Activated T-helper 17 cell treated with anti-CD3 and anti-CD28 coated beads, Interleukin-2, amount 50 U/mL, for 72 hours (primary cell): ENCODE results near the gene FRMD3. TPM values are rescaled to one million over a fixed set of nuclear protein-coding genes. Genes with fewer than 3 reads are reported as not detected.

Experiments
- ATAC-seq: fragments of 150-1000 bp; cut with Tn5 transposase; replicated peaks from 2 replicates; pipeline ENCODE4 v1.10.0; 2021; ENCODE audit warnings: mild to moderate bottlenecking, moderate library complexity
- H3K27ac Mint-ChIP-seq: one replicate; pipeline ENCODE4 v1.8.0; 2022; ENCODE audit warnings: mixed read lengths
- H3K27me3 Mint-ChIP-seq: one replicate; pipeline ENCODE4 v1.8.0; 2022; ENCODE audit warnings: mixed read lengths
- H3K36me3 Mint-ChIP-seq: one replicate; pipeline ENCODE4 v1.8.0; 2022; ENCODE audit warnings: low read depth, mild to moderate bottlenecking, mixed read lengths
- H3K4me1 Mint-ChIP-seq: one replicate; pipeline ENCODE4 v1.8.0; 2022; ENCODE audit warnings: mixed read lengths
- H3K4me3 Mint-ChIP-seq: one replicate; pipeline ENCODE4 v1.8.0; 2022; ENCODE audit warnings: mild to moderate bottlenecking, mixed read lengths
- H3K9me3 Mint-ChIP-seq: one replicate; pipeline ENCODE4 v1.8.0; 2022; ENCODE audit warnings: mixed read lengths
- total RNA-seq, 2 donors: library from RNA; stranded (reverse); gene quantifications; one replicate each; pipeline ENCODE4 v1.2.3, GENCODE V29; 2022

The FRMD3 gene
- total RNA-seq, 2 donors from 2014 or later: 0.17 to 0.82 TPM

DNA sequence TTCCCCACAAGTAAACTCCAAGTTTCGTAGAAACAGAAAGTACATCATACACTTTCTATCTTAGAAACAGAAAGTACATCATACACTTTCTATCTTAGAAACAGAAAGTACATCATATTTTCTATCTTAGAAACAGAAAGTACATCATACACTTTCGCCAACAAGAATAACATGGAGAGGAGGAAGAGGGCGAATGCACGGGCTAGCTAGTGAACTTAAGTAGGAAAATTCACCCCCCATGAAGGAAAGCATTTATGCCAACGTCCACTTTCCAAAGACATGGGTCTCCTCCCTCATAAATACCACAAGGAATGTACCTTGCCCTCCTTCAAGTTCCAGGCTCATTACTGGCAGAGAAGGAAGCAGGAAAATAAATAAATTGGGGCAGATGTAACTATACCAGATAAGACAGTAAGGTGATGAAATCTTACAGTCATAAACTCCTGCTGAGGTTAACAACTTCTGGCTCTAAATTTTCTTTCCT lies 64.7 kb downstream of the FRMD3 start:
- Mint-ChIP-seq H3K4me1 (peaks cover 12% of the 10 kb centered on the region), H3K27me3 (no peaks in the 10 kb centered on the region), H3K27ac (no peak overlapping the region), H3K4me3 (peak overlapping the region; percentile 38), H3K9me3 (no peaks in the 10 kb centered on the region), H3K36me3 (no peaks in the 10 kb centered on the region)
- ATAC-seq: peak; percentile 67

DNA sequence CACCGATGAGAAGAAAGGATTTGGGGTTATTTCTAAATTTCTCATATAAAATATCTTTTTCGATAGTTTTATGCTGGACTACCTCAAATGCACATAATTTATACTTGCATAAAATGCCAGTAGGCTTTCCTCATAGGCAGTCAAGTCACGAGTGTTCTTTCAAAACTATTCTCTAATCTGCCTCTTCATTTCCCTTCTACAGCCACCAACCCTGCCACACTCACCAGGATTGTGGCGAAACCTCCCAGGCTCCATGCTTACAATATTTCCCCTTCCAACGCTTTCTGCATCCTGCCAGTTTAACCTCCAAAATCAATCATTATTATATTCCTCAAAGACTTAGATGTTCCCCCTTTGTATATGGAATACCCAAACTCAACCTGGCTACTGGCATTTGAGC lies 65.4 kb downstream of the FRMD3 start:
- H3K4me3 Mint-ChIP-seq: peak overlapping the region; percentile 38
- ATAC-seq: no peak
- H3K27ac Mint-ChIP-seq: no peak overlapping the region
- H3K9me3 Mint-ChIP-seq: no peaks in the 10 kb centered on the region
- H3K4me1 Mint-ChIP-seq: peaks cover 12% of the 10 kb centered on the region
- no peaks in the 10 kb centered on the region for H3K27me3 Mint-ChIP-seq
- no peaks in the 10 kb centered on the region for H3K36me3 Mint-ChIP-seq

DNA sequence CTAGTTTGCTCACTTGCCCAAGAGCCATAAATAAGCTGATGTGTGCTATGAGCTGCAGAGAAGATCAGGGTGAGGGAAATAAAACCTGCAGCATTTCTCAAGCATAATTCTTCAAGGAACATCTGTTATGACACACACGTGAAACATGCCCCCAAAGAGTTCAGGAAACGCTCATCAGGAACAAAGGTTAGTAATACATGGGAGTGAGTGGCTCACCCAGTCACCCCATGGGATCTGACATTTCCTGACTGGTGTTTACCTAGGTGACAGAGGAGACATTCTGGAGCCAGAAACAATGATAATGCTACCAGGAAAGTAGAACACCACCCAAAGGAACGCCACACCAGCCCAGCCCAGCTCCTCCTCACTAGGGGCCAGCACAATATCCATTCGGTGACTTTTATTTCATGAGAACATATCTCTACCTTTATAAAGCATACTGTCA lies 66.0 kb downstream of the FRMD3 start:
- H3K36me3 Mint-ChIP-seq: no peaks in the 10 kb centered on the region
- ATAC-seq: no peak

DNA sequence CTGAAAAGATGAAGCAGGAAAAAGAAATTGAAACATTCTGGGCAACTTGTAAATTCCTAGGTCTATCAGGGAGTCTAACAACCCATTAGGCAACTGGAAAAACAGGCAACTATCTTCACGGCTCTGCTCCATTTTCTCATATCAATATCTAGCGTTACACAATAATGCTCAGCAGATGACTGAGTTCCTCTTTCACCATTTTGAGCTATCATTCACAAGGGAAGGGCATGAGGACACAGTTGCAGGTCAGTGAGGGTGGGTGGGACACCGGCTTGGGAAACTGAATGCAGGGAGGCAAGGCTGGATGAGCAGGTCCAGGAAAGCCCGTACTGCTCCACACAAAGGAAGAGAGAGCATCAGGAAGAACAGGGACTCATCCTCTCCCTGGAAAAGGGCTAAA lies 67.0 kb downstream of the FRMD3 start:
- Mint-ChIP-seq H3K4me3 (no peak overlapping the region), H3K9me3 (no peaks in the 10 kb centered on the region), H3K27me3 (no peaks in the 10 kb centered on the region), H3K36me3 (no peaks in the 10 kb centered on the region), H3K27ac (no peak overlapping the region), H3K4me1 (peaks cover 12% of the 10 kb centered on the region)
- no peak for ATAC-seq

More for the DNA sequence above, 66.0 kb downstream of the FRMD3 start:
- Mint-ChIP-seq H3K9me3 (no peaks in the 10 kb centered on the region), H3K27ac (no peak overlapping the region), H3K4me3 (no peak overlapping the region), H3K4me1 (peaks cover 12% of the 10 kb centered on the region), H3K27me3 (no peaks in the 10 kb centered on the region)

DNA sequence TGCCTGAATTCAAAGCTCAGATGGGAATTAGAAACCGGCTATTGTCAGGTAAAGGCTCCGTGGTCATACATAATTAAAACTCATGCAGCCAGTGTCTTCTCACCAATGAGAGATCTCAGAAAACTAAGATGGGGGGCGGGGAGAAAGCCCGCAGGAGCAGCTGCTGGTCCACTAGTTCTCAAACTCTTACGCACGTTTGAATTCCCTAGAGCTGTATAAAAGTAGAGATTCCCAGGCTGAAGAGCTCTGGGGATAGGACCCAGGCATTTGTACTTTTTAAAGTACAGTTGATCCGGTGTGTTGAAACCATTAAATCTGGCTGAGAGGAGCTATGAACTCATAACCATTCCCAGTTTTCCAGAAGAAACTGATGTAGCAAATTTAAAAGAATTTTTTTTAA lies 68.5 kb downstream of the FRMD3 start:
- Mint-ChIP-seq H3K36me3 (no peaks in the 10 kb centered on the region), H3K27ac (no peak overlapping the region), H3K4me3 (no peak overlapping the region), H3K9me3 (no peaks in the 10 kb centered on the region), H3K27me3 (no peaks in the 10 kb centered on the region), H3K4me1 (peaks cover 12% of the 10 kb centered on the region)
- ATAC-seq: no peak

DNA sequence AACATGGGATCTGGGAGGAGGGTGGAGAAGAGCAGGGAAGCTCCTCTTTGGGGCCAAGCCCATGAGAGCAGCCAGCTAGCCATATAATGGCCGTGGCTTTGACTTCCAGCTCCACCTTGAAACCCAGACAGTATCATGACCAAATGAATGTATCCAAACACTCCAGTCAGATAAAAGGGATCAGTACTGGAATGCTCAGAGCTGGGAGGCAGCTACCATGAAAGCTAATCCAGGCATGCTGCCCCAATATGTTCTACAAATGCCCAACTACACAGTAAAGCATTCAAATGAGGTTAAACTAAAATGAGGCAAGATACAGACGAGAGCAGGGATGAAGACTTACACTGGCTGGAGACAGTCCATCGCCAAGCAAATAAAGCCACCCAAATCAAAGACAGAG lies 69.4 kb downstream of the FRMD3 start:
- no peak overlapping the region for H3K4me3 Mint-ChIP-seq
- no peaks in the 10 kb centered on the region for H3K36me3 Mint-ChIP-seq
- H3K27me3 Mint-ChIP-seq: no peaks in the 10 kb centered on the region
- H3K27ac Mint-ChIP-seq: no peak overlapping the region
- no peak for ATAC-seq
- no peaks in the 10 kb centered on the region for H3K9me3 Mint-ChIP-seq
- peaks cover 10% of the 10 kb centered on the region for H3K4me1 Mint-ChIP-seq

DNA sequence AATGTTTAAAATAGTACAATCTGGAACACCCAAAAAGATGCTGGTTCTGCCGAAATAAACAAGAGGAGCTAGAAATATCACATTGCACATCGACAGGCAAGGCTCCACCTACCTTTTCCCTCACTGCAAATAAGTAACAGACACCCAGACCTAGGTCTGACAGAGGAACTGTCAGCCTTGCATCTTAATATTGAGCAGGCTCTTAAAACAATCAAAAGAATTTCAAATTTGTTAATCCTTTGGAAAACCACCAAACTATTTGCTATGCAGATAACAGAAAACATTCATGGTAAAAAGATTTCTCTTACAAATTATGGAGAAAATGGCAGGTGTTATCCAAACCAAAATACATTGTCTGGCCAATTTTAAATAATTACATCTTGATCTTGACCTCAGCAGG lies 71.3 kb downstream of the FRMD3 start:
- H3K27ac Mint-ChIP-seq: no peak overlapping the region
- no peak overlapping the region for H3K4me3 Mint-ChIP-seq
- H3K9me3 Mint-ChIP-seq: no peaks in the 10 kb centered on the region
- no peaks in the 10 kb centered on the region for H3K36me3 Mint-ChIP-seq
- no peaks in the 10 kb centered on the region for H3K4me1 Mint-ChIP-seq
- ATAC-seq: no peak
- H3K27me3 Mint-ChIP-seq: no peaks in the 10 kb centered on the region

DNA sequence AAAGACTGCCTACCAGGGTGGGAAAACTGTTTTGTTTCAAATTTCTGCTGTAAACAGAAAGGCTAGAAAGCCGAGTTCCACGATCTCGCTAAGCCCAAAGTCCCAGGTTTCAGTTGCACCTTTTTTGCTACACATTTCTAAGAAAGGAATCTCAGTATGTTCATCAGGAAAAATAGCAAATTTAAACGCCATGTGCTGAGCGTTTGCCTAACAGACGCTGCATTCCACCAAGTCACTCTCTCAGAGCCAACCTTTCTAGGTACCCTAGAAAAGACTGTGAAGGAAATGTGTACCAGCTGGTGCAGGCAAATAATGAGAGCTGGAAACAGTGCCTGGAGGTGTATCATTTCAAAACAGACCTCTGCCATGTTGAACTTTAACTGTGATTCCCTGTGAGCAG lies 71.8 kb downstream of the FRMD3 start:
- Mint-ChIP-seq H3K36me3 (no peaks in the 10 kb centered on the region), H3K4me1 (no peaks in the 10 kb centered on the region), H3K9me3 (no peaks in the 10 kb centered on the region)

DNA sequence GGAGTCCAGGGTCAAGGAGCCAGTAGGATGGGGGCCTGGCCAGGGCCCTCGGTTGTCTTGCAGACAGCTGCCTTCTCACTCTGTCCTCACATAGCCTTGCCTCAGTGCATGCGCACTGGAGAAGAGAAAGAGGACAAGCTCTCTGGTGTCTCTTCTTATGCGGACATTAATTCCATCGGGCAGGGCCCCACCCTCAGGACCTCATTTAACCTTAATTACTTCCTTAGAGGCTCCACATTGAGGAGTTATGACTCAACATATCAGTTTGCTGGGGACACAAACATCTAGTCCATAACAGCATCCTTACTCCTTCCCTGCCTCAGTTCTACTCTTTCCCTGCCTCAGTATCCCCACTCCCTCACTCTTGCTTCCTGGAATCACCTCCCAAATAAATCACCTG lies 78.4 kb downstream of the FRMD3 start:
- no peaks in the 10 kb centered on the region for H3K9me3 Mint-ChIP-seq
- no peak for ATAC-seq
- H3K36me3 Mint-ChIP-seq: no peaks in the 10 kb centered on the region
- no peak overlapping the region for H3K4me3 Mint-ChIP-seq
- H3K27ac Mint-ChIP-seq: no peak overlapping the region
- no peaks in the 10 kb centered on the region for H3K27me3 Mint-ChIP-seq
- no peaks in the 10 kb centered on the region for H3K4me1 Mint-ChIP-seq

More for the DNA sequence above, 71.8 kb downstream of the FRMD3 start:
- Mint-ChIP-seq H3K27me3 (no peaks in the 10 kb centered on the region), H3K27ac (no peak overlapping the region), H3K4me3 (no peak overlapping the region)
- no peak for ATAC-seq

DNA sequence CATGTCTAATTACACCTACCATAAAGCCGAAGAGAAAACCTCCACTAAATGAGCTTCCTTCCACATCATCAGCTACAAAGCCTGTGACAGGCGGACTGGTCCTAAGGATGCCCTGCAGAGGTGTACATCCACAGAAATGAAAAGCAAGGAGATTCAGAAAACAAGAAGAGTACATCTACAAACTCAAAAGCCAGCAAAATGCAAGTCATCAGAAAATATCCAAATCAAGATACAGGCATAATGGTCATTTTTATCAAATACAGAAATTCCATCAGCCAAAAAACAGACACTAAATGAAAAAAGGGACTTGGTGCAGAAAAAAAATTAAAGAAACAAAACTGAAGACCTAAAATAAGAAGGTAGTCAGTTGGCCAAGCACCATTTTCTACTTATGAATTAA lies 79.7 kb downstream of the FRMD3 start:
- Mint-ChIP-seq H3K27ac (no peak overlapping the region), H3K9me3 (no peaks in the 10 kb centered on the region), H3K4me1 (no peaks in the 10 kb centered on the region), H3K4me3 (no peak overlapping the region), H3K27me3 (no peaks in the 10 kb centered on the region), H3K36me3 (no peaks in the 10 kb centered on the region)
- no peak for ATAC-seq

DNA sequence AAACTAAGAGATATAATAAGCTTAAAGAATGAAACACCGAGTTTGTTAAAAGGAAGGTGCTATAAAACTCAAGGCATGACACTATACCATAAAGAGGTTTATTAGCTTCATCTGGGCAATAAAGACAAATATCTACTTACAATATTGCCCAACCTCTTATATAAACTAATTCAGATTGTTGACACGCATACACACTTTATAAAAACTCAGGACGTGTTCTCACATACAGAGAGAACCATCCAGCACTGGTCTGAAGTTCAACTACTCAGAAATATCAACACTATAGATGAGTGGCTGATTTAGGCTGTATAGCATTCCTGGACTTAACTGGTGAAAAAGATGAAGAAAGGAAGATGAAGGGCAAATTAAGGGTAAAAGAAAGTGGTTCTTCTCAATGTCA lies 81.2 kb downstream of the FRMD3 start:
- Mint-ChIP-seq H3K4me3 (no peak overlapping the region), H3K27ac (no peak overlapping the region), H3K9me3 (no peaks in the 10 kb centered on the region), H3K36me3 (no peaks in the 10 kb centered on the region), H3K27me3 (no peaks in the 10 kb centered on the region), H3K4me1 (no peaks in the 10 kb centered on the region)
- ATAC-seq: no peak

DNA sequence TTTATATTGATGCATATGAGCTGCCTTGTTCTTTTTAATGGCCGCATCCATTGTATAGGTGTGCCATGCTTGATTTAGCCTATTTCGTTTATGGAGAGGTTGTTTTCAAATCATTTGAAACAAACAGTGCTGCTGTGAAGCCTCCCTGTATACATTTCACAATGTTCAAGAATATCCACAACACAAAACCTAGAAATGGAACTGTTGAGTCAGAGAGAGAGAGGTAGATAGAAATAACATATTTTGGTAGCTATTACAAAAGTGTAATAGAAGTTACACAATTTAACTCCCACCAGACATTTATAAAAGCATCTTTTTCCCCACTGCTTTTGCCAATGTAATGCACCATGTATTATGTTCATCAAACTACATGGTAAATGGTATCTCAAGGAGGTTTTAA lies 82.0 kb downstream of the FRMD3 start:
- Mint-ChIP-seq H3K36me3 (no peaks in the 10 kb centered on the region), H3K4me3 (no peak overlapping the region), H3K27ac (no peak overlapping the region), H3K9me3 (no peaks in the 10 kb centered on the region), H3K27me3 (no peaks in the 10 kb centered on the region), H3K4me1 (no peaks in the 10 kb centered on the region)
- ATAC-seq: no peak

DNA sequence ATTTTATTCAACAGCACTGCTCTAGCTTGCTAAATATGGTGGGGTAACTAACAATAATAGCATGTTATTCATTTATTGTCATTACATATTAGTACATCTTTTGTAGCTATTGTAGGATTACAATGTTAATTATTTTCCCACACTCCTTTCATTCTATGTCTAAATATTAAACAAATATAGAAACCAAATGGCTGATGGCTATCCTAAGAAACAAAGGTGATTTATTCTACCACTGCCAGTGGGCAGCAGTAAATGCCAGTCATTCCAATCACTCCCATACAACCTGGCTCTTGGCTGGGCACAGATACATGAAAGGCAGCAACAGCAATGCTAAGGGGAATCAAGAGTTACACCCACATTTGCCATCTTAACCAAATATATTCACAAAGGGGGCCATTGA lies 84.1 kb downstream of the FRMD3 start:
- Mint-ChIP-seq H3K4me1 (no peaks in the 10 kb centered on the region), H3K4me3 (no peak overlapping the region), H3K27ac (no peak overlapping the region), H3K36me3 (no peaks in the 10 kb centered on the region), H3K27me3 (no peaks in the 10 kb centered on the region), H3K9me3 (no peaks in the 10 kb centered on the region)
- ATAC-seq: no peak

DNA sequence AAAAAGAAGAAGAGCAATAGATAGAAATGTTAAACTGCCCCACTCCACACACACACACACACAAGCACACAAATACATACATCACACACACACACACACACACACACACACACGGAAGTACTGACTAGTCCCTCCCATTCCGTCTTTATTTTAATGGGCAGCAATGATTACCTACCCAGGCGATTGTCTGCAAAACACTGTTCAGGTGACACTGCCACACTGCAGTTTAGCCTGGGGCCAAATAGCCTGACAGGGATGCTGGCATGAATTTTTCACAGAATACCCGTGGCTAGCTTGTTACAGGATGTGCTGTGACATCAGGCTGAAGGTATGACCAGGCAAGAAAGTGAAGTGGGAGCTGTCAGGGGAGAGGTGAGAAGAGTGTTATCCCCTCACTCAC lies 86.9 kb downstream of the FRMD3 start:
- no peaks in the 10 kb centered on the region for H3K27me3 Mint-ChIP-seq
- no peaks in the 10 kb centered on the region for H3K9me3 Mint-ChIP-seq
- no peaks in the 10 kb centered on the region for H3K36me3 Mint-ChIP-seq
- no peak overlapping the region for H3K27ac Mint-ChIP-seq
- ATAC-seq: no peak
- no peak overlapping the region for H3K4me3 Mint-ChIP-seq
- no peaks in the 10 kb centered on the region for H3K4me1 Mint-ChIP-seq

DNA sequence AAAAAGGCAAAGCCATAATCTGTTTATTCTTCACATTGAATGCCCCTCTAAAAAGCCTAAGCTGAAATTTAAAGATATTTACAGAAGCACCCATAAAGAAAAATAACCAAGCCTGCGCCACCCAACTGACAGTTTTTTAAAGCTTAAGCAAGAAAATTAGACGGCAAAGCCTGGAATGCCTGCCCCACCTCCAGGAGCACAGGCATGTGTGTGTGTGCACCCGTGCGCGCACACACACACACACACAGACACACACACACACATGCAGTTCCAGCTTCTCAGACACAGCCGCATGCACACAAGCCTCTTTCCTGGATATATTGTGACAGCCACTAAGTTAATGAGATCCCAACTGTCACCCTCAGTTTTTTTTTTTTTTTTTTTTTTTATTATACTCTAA lies 88.2 kb downstream of the FRMD3 start:
- no peak for ATAC-seq
- no peaks in the 10 kb centered on the region for H3K27me3 Mint-ChIP-seq
- H3K4me1 Mint-ChIP-seq: no peaks in the 10 kb centered on the region
- H3K36me3 Mint-ChIP-seq: no peaks in the 10 kb centered on the region
- H3K27ac Mint-ChIP-seq: no peak overlapping the region
- no peaks in the 10 kb centered on the region for H3K9me3 Mint-ChIP-seq
- H3K4me3 Mint-ChIP-seq: no peak overlapping the region

DNA sequence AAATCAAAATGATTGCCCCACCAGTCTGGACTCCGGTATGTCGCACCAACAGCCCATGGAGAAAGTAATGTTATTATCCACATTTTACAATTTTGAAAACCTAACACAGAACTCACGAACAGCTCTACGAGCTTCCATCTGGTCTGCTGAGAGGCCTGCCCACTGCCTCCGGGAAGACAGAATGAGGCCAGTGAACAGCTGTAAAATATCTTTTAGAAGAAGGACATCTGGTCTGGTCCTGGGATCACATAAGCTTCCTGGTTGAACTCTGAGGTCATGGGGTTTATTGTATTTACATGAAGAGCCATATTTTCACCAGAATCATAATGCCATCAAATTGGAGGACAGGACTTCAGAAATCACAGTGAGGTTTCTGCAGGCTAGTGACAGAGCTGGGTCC lies 89.0 kb downstream of the FRMD3 start:
- no peaks in the 10 kb centered on the region for H3K36me3 Mint-ChIP-seq
- no peaks in the 10 kb centered on the region for H3K4me1 Mint-ChIP-seq
- no peaks in the 10 kb centered on the region for H3K9me3 Mint-ChIP-seq
- H3K4me3 Mint-ChIP-seq: no peak overlapping the region
- H3K27ac Mint-ChIP-seq: no peak overlapping the region
- no peaks in the 10 kb centered on the region for H3K27me3 Mint-ChIP-seq
- ATAC-seq: no peak
